NCI-H2029 (cell line): ENCODE data around the gene PIEZO2.
"Not testable (repeated sequence)": the region's sequence is repeated elsewhere in the genome, so short reads cannot be mapped to it uniquely, and the experiment has no call there.

ENCODE experiments used
- DNase-seq: peaks from one replicate; lab custom pipeline; 2025; lab: John Stamatoyannopoulos, UW

The PIEZO2 gene

GRCh38 chr18:10927286-10927992 lies 221.9 kb downstream of the PIEZO2 start:
- no peak for DNase-seq

- no peak for DNase-seq
Measured at GRCh38 chr18:10926621-10927161, 222.7 kb downstream of the PIEZO2 start.

GRCh38 chr18:10924290-10924689 lies 225.1 kb downstream of the PIEZO2 start:
- no peak for DNase-seq

- no peak for DNase-seq
Measured at GRCh38 chr18:10923551-10924070, 225.8 kb downstream of the PIEZO2 start.

- no peak for DNase-seq
Measured at GRCh38 chr18:10923141-10923540, 226.2 kb downstream of the PIEZO2 start.

GRCh38 chr18:10922712-10923111 lies 226.7 kb downstream of the PIEZO2 start:
- not testable (repeated sequence) for DNase-seq

- not testable (repeated sequence) for DNase-seq
Measured at GRCh38 chr18:10920309-10920708, 229.1 kb downstream of the PIEZO2 start.

GRCh38 chr18:10919851-10920250 lies 229.5 kb downstream of the PIEZO2 start:
- no peak for DNase-seq

GRCh38 chr18:10916865-10917264 lies 232.5 kb downstream of the PIEZO2 start:
- DNase-seq, result no peak

GRCh38 chr18:10916387-10916786 lies 233.0 kb downstream of the PIEZO2 start:
- DNase-seq, result no peak

- not testable (repeated sequence) for DNase-seq
Measured at GRCh38 chr18:10915748-10916147, 233.6 kb downstream of the PIEZO2 start.

- not testable (repeated sequence) for DNase-seq
Measured at GRCh38 chr18:10914610-10915009, 234.8 kb downstream of the PIEZO2 start.

GRCh38 chr18:10913919-10914318 lies 235.4 kb downstream of the PIEZO2 start:
- DNase-seq, result no peak

- DNase-seq, result no peak
Measured at GRCh38 chr18:10912790-10913545, 236.4 kb downstream of the PIEZO2 start.

- no peak for DNase-seq
Measured at GRCh38 chr18:10909724-10910123, 239.6 kb downstream of the PIEZO2 start.

- no peak for DNase-seq
Measured at GRCh38 chr18:10908760-10909159, 240.6 kb downstream of the PIEZO2 start.

- no peak for DNase-seq
Measured at GRCh38 chr18:10907749-10908148, 241.6 kb downstream of the PIEZO2 start.

- DNase-seq, result no peak
Measured at GRCh38 chr18:10901329-10901728, 248.0 kb downstream of the PIEZO2 start.

- no peak for DNase-seq
Measured at GRCh38 chr18:10900435-10900834, 248.9 kb downstream of the PIEZO2 start.

- no peak for DNase-seq
Measured at GRCh38 chr18:10899481-10899880, 249.9 kb downstream of the PIEZO2 start.

GRCh38 chr18:10898417-10898974 lies 250.9 kb downstream of the PIEZO2 start:
- DNase-seq, result no peak

GRCh38 chr18:10896851-10897250 lies 252.5 kb downstream of the PIEZO2 start:
- no peak for DNase-seq

- DNase-seq, result no peak
Measured at GRCh38 chr18:10895976-10896375, 253.4 kb downstream of the PIEZO2 start.
